ENCODE data around the gene SH2D7. TPM values are rescaled to one million over a fixed set of nuclear protein-coding genes. Genes with fewer than 3 reads are reported as not detected.

Gene SH2D7
- total RNA-seq, 1 donor from 2014 or later = not detected

- TF ChIP-seq CTCF (IDR thresholded peaks at IDR 0.05) = no peak
- Mint-ChIP-seq H3K4me3 (ENCODE audit: unreplicated experiment) (no peak overlapping the region), H3K27ac (ENCODE audit: unreplicated experiment) (no peak overlapping the region), H3K9me3 (ENCODE audit: low read depth) (no peaks in the 10 kb centered on the region), H3K27me3 (ENCODE audit: low read depth) (no peaks in the 10 kb centered on the region), H3K4me1 (ENCODE audit: low read depth) (peaks cover 25% of the 10 kb centered on the region), H3K36me3 (ENCODE audit: low read depth) (no peaks in the 10 kb centered on the region)
- DNase-seq (ENCODE audit: low spot score) = no peak
Measured at GRCh38 chr15:78146425-78147154, 54.2 kb downstream of the SH2D7 start.

- no peaks in the 10 kb centered on the region for H3K27me3 Mint-ChIP-seq (ENCODE audit: low read depth)
- H3K27ac Mint-ChIP-seq (ENCODE audit: unreplicated experiment) = peak overlapping the region; percentile 2
- no peak for DNase-seq (ENCODE audit: low spot score)
- no peak for TF ChIP-seq CTCF (IDR thresholded peaks at IDR 0.05)
- H3K36me3 Mint-ChIP-seq (ENCODE audit: low read depth) = no peaks in the 10 kb centered on the region
- no peaks in the 10 kb centered on the region for H3K9me3 Mint-ChIP-seq (ENCODE audit: low read depth)
- H3K4me3 Mint-ChIP-seq (ENCODE audit: unreplicated experiment) = peak overlapping the region; percentile 22
- peaks cover 25% of the 10 kb centered on the region for H3K4me1 Mint-ChIP-seq (ENCODE audit: low read depth)
Measured at GRCh38 chr15:78147566-78147965, 55.2 kb downstream of the SH2D7 start.

- no peak for TF ChIP-seq CTCF (IDR thresholded peaks at IDR 0.05)
- no peak for DNase-seq (ENCODE audit: low spot score)
- peaks cover 25% of the 10 kb centered on the region for H3K4me1 Mint-ChIP-seq (ENCODE audit: low read depth)
- peak overlapping the region; percentile 87 for H3K27ac Mint-ChIP-seq (ENCODE audit: unreplicated experiment)
- no peaks in the 10 kb centered on the region for H3K36me3 Mint-ChIP-seq (ENCODE audit: low read depth)
- H3K27me3 Mint-ChIP-seq (ENCODE audit: low read depth) = no peaks in the 10 kb centered on the region
- H3K4me3 Mint-ChIP-seq (ENCODE audit: unreplicated experiment) = peak overlapping the region; percentile 85
- H3K9me3 Mint-ChIP-seq (ENCODE audit: low read depth) = no peaks in the 10 kb centered on the region
Measured at GRCh38 chr15:78148392-78149067, 56.2 kb downstream of the SH2D7 start.

- no peak for TF ChIP-seq CTCF (IDR thresholded peaks at IDR 0.05)
- H3K9me3 Mint-ChIP-seq (ENCODE audit: low read depth) = no peaks in the 10 kb centered on the region
- H3K4me1 Mint-ChIP-seq (ENCODE audit: low read depth) = peaks cover 25% of the 10 kb centered on the region
- no peaks in the 10 kb centered on the region for H3K36me3 Mint-ChIP-seq (ENCODE audit: low read depth)
- peak; percentile 99 for DNase-seq (ENCODE audit: low spot score)
- peak within 1 kb of the TSS; percentile 85 for H3K4me3 Mint-ChIP-seq (ENCODE audit: unreplicated experiment)
- no peaks in the 10 kb centered on the region for H3K27me3 Mint-ChIP-seq (ENCODE audit: low read depth)
- H3K27ac Mint-ChIP-seq (ENCODE audit: unreplicated experiment) = peak within 1 kb of the TSS; percentile 87
Measured at GRCh38 chr15:78149068-78149804, 56.9 kb downstream of the SH2D7 start, which contains the start of gene IDH3A. IDH3A (plus strand) TSS chr15:78149362; CDS start chr15:78149404, 42 bp downstream.
